Activated naive CD4-positive, alpha-beta T cell treated with Interleukin-2 at 50 U/mL for 16 hours (primary cell): Measurements from ENCODE around the gene TMEM253.

Experiments used
- DNase-seq: peaks from one replicate; pipeline ENCODE4 v3.0.0-alpha.2; 2020

TMEM253 gene

GRCh38 chr14:21071225-21072030 lies 29.4 kb upstream of the TMEM253 start:
- DNase-seq, result peak; percentile 47

- no peak for DNase-seq
These were observed 28.8 kb upstream of the TMEM253 start for GRCh38 chr14:21072031-21072473.

GRCh38 chr14:21072781-21073339 lies 28.0 kb upstream of the TMEM253 start:
- DNase-seq, result no peak

- no peak for DNase-seq
These were observed 26.9 kb upstream of the TMEM253 start for GRCh38 chr14:21073921-21074320.

- no peak for DNase-seq
These were observed 26.2 kb upstream of the TMEM253 start for GRCh38 chr14:21074398-21075272.

- no peak for DNase-seq
These were observed 25.0 kb upstream of the TMEM253 start for GRCh38 chr14:21075719-21076437.

- no peak for DNase-seq
These were observed 23.2 kb upstream of the TMEM253 start for GRCh38 chr14:21077672-21078071.

- DNase-seq, result no peak
These were observed 22.6 kb upstream of the TMEM253 start for GRCh38 chr14:21078287-21078686.

GRCh38 chr14:21078726-21079125 lies 22.1 kb upstream of the TMEM253 start:
- no peak for DNase-seq

- no peak for DNase-seq
These were observed 19.2 kb upstream of the TMEM253 start for GRCh38 chr14:21081521-21082142.

GRCh38 chr14:21083565-21084325 lies 17.1 kb upstream of the TMEM253 start:
- no peak for DNase-seq

- DNase-seq, result no peak
These were observed 16.5 kb upstream of the TMEM253 start for GRCh38 chr14:21084396-21084795.

GRCh38 chr14:21084998-21085853 lies 15.6 kb upstream of the TMEM253 start:
- DNase-seq, result no peak

GRCh38 chr14:21086908-21087293 lies 14.0 kb upstream of the TMEM253 start:
- no peak for DNase-seq

- peak; percentile 57 for DNase-seq
These were observed 13.4 kb upstream of the TMEM253 start for GRCh38 chr14:21087294-21088091.

GRCh38 chr14:21088687-21089086 lies 12.2 kb upstream of the TMEM253 start:
- no peak for DNase-seq

GRCh38 chr14:21089271-21089670 lies 11.6 kb upstream of the TMEM253 start:
- no peak for DNase-seq

- no peak for DNase-seq
These were observed 11.0 kb upstream of the TMEM253 start for GRCh38 chr14:21089877-21090193.

- DNase-seq, result peak; percentile 29
These were observed 10.5 kb upstream of the TMEM253 start for GRCh38 chr14:21090194-21090939.
